B cell (primary cell): ENCODE results near the gene FMNL1.

Source experiments
- EZH2 ChIP-seq: IDR thresholded peaks from 2 replicates; pipeline ENCODE4 v1.6.1; 2012; ENCODE audit warnings: borderline replicate concordance, low read depth, mild to moderate bottlenecking, moderate library complexity, low read length; ENCODE audit not compliant: insufficient read depth, poor library complexity, severe bottlenecking
- TF ChIP-seq, protein P1 (sequence below): fragments of 200-600 bp; IDR thresholded peaks from one replicate; pipeline ENCODE4 v1.8.0; 2022; ENCODE audit warnings: antibody characterized with exemption, mild to moderate bottlenecking

DNA sequence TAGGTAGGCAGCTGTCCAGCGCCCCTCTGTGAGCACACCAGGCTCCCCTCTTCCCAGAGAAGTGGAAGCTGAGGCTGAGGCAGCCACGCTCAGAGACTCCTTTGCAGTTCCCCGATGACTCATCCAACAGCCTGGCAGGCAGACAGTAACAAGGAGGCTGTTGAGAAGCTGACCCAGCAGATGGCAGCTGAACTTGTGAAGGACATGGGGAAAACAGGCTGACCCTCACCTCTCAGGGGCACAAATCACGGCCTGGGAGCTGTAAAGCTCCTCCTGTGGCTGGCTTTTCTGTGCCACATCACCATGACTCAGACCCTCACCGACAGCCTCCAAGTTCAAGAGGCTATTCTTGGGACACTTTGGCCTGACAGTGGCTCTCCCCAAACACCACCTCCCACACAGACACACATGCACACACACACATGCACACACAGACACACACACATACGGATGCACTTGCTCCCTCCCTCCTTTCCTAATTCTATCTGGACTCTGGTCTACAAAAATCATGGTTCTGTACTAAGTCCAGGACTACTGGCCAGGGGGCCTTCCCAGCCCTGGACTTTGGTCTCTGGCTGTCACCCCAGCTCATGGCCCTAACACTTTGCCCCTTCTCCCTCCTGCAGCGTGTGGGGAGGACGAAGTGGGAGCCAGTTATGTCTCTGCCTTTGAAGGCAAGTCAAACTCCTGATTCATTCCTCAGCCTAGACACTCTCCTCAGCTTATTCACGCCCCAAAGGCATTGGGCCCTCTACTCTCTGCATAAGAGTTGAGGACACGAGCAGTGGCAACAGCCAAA lies 71.9 kb downstream of the FMNL1 start:
- TF ChIP-seq, protein P1, sequence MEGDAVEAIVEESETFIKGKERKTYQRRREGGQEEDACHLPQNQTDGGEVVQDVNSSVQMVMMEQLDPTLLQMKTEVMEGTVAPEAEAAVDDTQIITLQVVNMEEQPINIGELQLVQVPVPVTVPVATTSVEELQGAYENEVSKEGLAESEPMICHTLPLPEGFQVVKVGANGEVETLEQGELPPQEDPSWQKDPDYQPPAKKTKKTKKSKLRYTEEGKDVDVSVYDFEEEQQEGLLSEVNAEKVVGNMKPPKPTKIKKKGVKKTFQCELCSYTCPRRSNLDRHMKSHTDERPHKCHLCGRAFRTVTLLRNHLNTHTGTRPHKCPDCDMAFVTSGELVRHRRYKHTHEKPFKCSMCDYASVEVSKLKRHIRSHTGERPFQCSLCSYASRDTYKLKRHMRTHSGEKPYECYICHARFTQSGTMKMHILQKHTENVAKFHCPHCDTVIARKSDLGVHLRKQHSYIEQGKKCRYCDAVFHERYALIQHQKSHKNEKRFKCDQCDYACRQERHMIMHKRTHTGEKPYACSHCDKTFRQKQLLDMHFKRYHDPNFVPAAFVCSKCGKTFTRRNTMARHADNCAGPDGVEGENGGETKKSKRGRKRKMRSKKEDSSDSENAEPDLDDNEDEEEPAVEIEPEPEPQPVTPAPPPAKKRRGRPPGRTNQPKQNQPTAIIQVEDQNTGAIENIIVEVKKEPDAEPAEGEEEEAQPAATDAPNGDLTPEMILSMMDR: no peak
- no peak for TF ChIP-seq EZH2
